Prostate gland (tissue), 2 donors: ENCODE data around the gene SCIN.

ENCODE experiments used
- POLR2A ChIP-seq: fragments of 450-650 bp; IDR thresholded peaks from one replicate; pipeline ENCODE4 v1.6.1; 2016; ENCODE audit warnings: antibody characterized with exemption, mild to moderate bottlenecking
- POLR2AphosphoS5 ChIP-seq: sonication (generic); formaldehyde crosslinking; IDR thresholded peaks from one replicate; pipeline ENCODE4 v1.6.1; 2017; ENCODE audit warnings: antibody characterized with exemption
- TF ChIP-seq, protein P1 (sequence below), 4 experiments: fragments of 200-600 bp in 2 of 4; fragments of 450-650 bp in 2 of 4; sonication (generic) in 2 of 4; IDR thresholded peaks; 1 replicate in 3 of 4; 2 replicates in 1 of 4; pipeline ENCODE4 v1.5.1; 2016 to 2019; ENCODE audit warnings: antibody characterized with exemption in 4 of 4, mild to moderate bottlenecking in 2 of 4, moderate library complexity in 2 of 4

DNA sequence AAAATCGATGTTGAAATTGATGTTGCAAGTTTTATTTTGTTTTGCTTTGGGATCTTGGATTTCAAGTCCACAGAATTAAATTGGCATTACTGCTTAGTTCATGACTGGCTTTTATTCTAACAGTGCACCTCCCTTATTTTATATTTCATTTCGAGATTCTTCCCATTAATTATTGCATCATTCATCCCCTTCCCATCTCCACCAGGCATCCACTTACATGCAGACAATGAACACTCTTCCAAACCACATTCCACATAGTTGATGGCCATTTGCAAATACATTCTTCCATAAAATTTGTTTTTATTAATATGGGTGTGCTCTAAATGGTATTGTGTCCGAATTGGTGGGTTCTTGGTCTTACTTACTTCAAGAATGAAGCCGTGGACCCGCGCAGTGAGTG is 15.6 kb upstream of the SCIN start:
- TF ChIP-seq POLR2A, result no peak
- TF ChIP-seq, protein P1, sequence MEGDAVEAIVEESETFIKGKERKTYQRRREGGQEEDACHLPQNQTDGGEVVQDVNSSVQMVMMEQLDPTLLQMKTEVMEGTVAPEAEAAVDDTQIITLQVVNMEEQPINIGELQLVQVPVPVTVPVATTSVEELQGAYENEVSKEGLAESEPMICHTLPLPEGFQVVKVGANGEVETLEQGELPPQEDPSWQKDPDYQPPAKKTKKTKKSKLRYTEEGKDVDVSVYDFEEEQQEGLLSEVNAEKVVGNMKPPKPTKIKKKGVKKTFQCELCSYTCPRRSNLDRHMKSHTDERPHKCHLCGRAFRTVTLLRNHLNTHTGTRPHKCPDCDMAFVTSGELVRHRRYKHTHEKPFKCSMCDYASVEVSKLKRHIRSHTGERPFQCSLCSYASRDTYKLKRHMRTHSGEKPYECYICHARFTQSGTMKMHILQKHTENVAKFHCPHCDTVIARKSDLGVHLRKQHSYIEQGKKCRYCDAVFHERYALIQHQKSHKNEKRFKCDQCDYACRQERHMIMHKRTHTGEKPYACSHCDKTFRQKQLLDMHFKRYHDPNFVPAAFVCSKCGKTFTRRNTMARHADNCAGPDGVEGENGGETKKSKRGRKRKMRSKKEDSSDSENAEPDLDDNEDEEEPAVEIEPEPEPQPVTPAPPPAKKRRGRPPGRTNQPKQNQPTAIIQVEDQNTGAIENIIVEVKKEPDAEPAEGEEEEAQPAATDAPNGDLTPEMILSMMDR (IDR thresholded peaks at IDR 0.05), result no peak
- no peak for TF ChIP-seq POLR2AphosphoS5
